GM06990 (cell line): Measurements from ENCODE around the gene CORO2A.

Experiments
- DNase-seq: peaks from one replicate; pipeline ENCODE4 v3.0.0-alpha.2; 2011; ENCODE audit not compliant: insufficient read length; ENCODE audit errors: extremely low read depth
- H3K27me3 ChIP-seq: replicated peaks from 2 replicates; pipeline ENCODE4 v1.6.0; 2011; ENCODE audit warnings: low read length; ENCODE audit not compliant: control insufficient read depth, insufficient read depth
- H3K36me3 ChIP-seq: 2 replicates; pipeline ENCODE4 v1.5.1; 2011; ENCODE audit warnings: low read length; ENCODE audit not compliant: control insufficient read depth, insufficient read depth
- H3K4me3 ChIP-seq: replicated peaks from 2 replicates; pipeline ENCODE4 v1.5.1; 2011; ENCODE audit warnings: low read depth, mild to moderate bottlenecking, control low read depth, low read length
- TF ChIP-seq, protein P1 (sequence below): IDR thresholded peaks from 2 replicates; pipeline ENCODE4 v1.5.1; 2011; ENCODE audit warnings: low read length, control low read depth, mild to moderate bottlenecking, inconsistent platforms; ENCODE audit not compliant: insufficient read depth, poor library complexity, severe bottlenecking

Gene CORO2A

DNA sequence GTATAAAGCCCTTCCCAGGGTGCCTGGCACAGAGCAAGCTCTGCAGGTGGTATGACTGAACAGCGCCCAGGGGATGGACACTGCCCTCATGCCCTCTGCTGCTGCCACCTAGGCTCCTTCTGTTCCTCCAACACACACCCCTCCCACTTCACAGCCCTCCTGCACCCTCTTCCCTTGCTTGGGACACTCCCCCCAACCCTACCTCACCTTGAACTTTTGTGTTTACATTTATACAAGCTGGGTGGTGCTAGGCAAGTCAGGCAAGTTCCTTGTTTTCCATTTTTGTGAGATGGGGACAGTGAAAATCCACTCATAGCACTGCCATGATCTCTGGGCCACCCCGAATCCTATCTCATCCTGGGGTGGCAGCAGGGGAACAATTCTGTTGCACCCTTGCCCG, 18.8 kb upstream of the CORO2A start:
- H3K27me3 ChIP-seq: no peaks in the 10 kb centered on the region
- TF ChIP-seq, protein P1, sequence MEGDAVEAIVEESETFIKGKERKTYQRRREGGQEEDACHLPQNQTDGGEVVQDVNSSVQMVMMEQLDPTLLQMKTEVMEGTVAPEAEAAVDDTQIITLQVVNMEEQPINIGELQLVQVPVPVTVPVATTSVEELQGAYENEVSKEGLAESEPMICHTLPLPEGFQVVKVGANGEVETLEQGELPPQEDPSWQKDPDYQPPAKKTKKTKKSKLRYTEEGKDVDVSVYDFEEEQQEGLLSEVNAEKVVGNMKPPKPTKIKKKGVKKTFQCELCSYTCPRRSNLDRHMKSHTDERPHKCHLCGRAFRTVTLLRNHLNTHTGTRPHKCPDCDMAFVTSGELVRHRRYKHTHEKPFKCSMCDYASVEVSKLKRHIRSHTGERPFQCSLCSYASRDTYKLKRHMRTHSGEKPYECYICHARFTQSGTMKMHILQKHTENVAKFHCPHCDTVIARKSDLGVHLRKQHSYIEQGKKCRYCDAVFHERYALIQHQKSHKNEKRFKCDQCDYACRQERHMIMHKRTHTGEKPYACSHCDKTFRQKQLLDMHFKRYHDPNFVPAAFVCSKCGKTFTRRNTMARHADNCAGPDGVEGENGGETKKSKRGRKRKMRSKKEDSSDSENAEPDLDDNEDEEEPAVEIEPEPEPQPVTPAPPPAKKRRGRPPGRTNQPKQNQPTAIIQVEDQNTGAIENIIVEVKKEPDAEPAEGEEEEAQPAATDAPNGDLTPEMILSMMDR: no peak
- no peak overlapping the region for H3K4me3 ChIP-seq
- no peak for DNase-seq
- no peaks in the 10 kb centered on the region for H3K36me3 ChIP-seq

DNA sequence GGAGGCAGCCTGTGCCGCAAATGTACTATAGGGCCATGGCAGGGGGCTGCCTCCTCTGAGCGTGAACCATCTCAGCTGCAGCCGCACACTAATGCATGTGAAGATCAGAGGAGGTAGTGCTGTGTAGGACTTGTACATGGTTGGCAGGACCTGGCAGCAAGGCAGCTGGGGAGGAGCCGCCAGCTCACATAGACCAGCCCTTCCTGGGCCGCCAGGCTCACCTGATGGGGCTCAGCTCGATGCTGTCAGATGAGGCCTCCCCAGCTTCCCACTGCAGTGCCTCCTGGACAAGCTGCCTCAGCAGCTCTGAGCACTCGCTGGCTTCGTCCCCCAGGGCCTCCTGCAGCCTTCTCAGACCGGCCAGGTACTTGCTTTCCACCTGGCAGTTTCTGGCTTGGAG, 18.0 kb upstream of the CORO2A start:
- TF ChIP-seq, protein P1: no peak
- DNase-seq: no peak
- no peaks in the 10 kb centered on the region for H3K27me3 ChIP-seq
- H3K4me3 ChIP-seq: no peak overlapping the region
- no peaks in the 10 kb centered on the region for H3K36me3 ChIP-seq

DNA sequence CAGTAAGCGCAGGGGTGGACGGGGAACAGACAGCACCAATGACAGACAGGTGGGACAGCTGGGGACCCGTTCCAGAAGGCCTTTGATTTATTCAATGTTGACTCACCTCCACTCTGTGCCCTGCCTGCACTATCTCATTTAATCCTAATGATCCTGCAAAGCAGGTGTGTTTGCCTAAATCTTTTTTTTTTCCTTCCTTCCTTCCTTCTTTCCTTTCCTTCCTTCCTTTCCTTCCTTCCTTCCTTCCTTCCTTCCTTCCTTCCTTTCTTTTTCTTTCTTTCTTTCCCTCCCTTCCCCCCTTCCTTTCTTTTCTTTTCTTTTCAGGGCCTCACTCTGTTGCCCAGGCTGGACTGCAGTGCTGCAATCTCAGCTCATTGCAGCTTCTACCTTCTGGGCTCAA, 17.1 kb upstream of the CORO2A start:
- Histone ChIP-seq H3K36me3 (no peaks in the 10 kb centered on the region), H3K4me3 (no peak overlapping the region), H3K27me3 (no peaks in the 10 kb centered on the region)
- TF ChIP-seq, protein P1: no peak
- DNase-seq: no peak

DNA sequence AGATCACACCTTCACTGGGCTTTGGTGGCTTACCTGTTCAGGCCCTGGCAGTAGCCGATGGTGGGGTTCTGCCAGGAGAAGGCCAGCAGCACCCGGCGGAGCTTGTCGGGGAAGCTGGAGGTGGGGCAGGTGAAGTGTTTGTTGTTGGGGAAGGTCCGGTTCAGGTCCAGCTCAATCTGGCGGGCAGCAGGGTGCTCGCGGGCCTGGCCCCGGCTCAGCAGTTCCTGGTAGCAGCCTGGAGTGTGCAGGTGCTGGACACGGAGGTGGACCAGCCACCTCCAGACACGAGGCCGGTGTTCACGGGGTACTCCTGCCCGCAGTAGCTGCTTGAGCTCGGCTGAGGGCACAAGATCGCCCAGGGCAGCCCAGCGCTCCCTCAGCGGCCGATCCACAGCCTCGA, 16.2 kb upstream of the CORO2A start:
- TF ChIP-seq, protein P1: no peak
- Histone ChIP-seq H3K36me3 (no peaks in the 10 kb centered on the region), H3K4me3 (no peak overlapping the region), H3K27me3 (no peaks in the 10 kb centered on the region)
- no peak for DNase-seq

DNA sequence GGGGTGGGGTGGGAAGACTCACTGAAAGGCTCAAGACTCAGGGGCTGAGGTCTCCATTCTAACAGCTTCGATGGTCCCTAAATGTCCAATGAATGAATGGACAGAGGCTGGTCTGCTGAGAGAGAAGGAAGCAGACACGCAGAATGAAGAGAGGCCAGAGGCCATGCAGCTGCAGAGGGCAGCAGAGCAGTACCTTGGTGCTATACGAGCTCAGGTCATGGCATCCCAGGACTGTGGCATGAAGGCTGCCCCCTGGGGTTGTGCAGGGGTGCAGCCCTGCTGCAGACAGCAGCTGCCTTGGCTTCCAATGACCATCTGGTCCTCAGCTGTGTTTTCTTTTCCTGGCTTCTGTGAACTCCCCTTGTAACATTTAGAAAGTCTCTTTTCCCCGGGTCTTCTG, 15.2 kb upstream of the CORO2A start:
- TF ChIP-seq, protein P1: peak; percentile 4
- no peak for DNase-seq
- Histone ChIP-seq H3K36me3 (no peaks in the 10 kb centered on the region), H3K4me3 (no peak overlapping the region), H3K27me3 (no peaks in the 10 kb centered on the region)

DNA sequence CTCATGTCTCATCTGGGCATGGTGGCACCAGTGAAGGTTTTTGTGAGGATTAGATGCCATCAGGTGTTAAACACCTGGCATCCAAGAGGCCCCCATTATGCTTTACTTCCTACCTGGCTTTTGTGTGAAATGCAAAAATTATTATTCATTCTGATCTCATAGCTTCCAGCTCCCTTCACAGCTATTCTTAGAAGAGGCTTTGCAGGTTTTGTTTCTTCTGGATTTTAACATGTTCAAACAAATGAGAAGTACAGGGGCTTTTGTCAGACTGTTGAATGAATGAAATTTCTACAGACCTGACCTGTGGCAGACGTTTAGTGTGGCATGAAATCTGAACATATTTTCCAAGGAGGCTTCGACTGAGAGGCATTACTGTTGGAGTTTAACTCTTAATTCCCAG, 14.3 kb upstream of the CORO2A start:
- TF ChIP-seq, protein P1: no peak
- H3K4me3 ChIP-seq: no peak overlapping the region
- no peaks in the 10 kb centered on the region for H3K27me3 ChIP-seq
- H3K36me3 ChIP-seq: no peaks in the 10 kb centered on the region
- DNase-seq: no peak
